OCI-LY3 (cell line): Measurements from ENCODE around the gene CFAP45.

Experiments used
- H2AFZ ChIP-seq: fragments of 200-600, 300-600 bp; shearing (Covaris generic); 2 replicates; pipeline ENCODE4 v1.6.0; 2014; ENCODE audit warnings: antibody characterized with exemption, low read depth, low read length
- H3K27ac ChIP-seq: fragments of 200-600, 300-600 bp; sonication (generic); 2 replicates; pipeline ENCODE4 v1.5.1; 2014; ENCODE audit warnings: mild to moderate bottlenecking, low read length, moderate library complexity, mixed read lengths
- H3K27me3 ChIP-seq: fragments of 200-600, 300-600 bp; sonication (generic); 2 replicates; pipeline ENCODE4 v1.6.1; 2014; ENCODE audit warnings: low read depth, low read length, mixed read lengths
- H3K36me3 ChIP-seq: fragments of 200-600, 300-600 bp; sonication (generic); replicated peaks from 2 replicates; pipeline ENCODE3; 2014; ENCODE audit warnings: low read depth, low read length, mixed read lengths
- H3K4me1 ChIP-seq: fragments of 300-600, 200-600 bp; sonication (generic); 2 replicates; pipeline ENCODE4 v1.6.1; 2014; ENCODE audit warnings: low read length, mixed read lengths
- H3K4me2 ChIP-seq: fragments of 200-600, 300-600 bp; sonication (generic); 2 replicates; pipeline ENCODE4 v1.6.1; 2014; ENCODE audit warnings: low read length, mixed read lengths
- H3K4me3 ChIP-seq: fragments of 300-600, 200-600 bp; sonication (generic); 2 replicates; pipeline ENCODE4 v1.5.1; 2014; ENCODE audit warnings: antibody characterized with exemption, mild to moderate bottlenecking, low read length, moderate library complexity
- H3K79me2 ChIP-seq: fragments of 300-600, 200-600 bp; shearing (Covaris generic); 2 replicates; pipeline ENCODE4 v1.6.1; 2014; ENCODE audit warnings: mild to moderate bottlenecking, low read length, mixed read lengths
- H3K9ac ChIP-seq: fragments of 300-600, 200-600 bp; shearing (Covaris generic); 2 replicates; pipeline ENCODE4 v1.6.0; 2014; ENCODE audit warnings: mild to moderate bottlenecking, low read length, moderate library complexity
- H3K9me3 ChIP-seq: fragments of 200-600, 300-600 bp; shearing (Covaris generic); 2 replicates; pipeline ENCODE4 v1.6.1; 2014; ENCODE audit warnings: low read length, mixed read lengths; ENCODE audit not compliant: insufficient read depth
- H4K20me1 ChIP-seq: fragments of 200-600, 300-600 bp; sonication (generic); 2 replicates; pipeline ENCODE4 v1.6.1; 2016; ENCODE audit warnings: low read length, mixed read lengths; ENCODE audit not compliant: insufficient read depth
- EZH2phosphoT487 ChIP-seq: fragments of 200-600 bp; shearing (Covaris generic); IDR thresholded peaks from 2 replicates; pipeline ENCODE4 v1.6.1; 2018; ENCODE audit warnings: antibody characterized with exemption, mixed run types, low read depth
- TF ChIP-seq, protein P1 (sequence below): fragments of 200-600, 300-600 bp; sonication (generic); IDR thresholded peaks from 2 replicates; pipeline ENCODE4 v1.5.1; 2014; ENCODE audit warnings: antibody characterized with exemption, low read length, low read depth

The CFAP45 gene

GRCh38 chr1:159900086-159900680, at the start of gene CFAP45:
CFAP45 (minus strand) TSS chr1:159900165; CDS start chr1:159900098, 67 bp downstream.
- Histone ChIP-seq H3K27me3 (peaks cover 11% of the 10 kb centered on the region; the same call in 1 of the 2 replicates), H2AFZ (no peak within 1 kb of the TSS), H3K9me3 (no peaks in the 10 kb centered on the region), H4K20me1 (no peaks in the 10 kb centered on the region), H3K27ac (no peak within 1 kb of the TSS), H3K9ac (no peak within 1 kb of the TSS), H3K4me2 (peak within 1 kb of the TSS; percentile 61), H3K4me3 (no peak within 1 kb of the TSS), H3K79me2 (no peaks in the 10 kb centered on the region), H3K36me3 (no peaks in the 10 kb centered on the region), H3K4me1 (peaks cover 19% of the 10 kb centered on the region)
- TF ChIP-seq, protein P1, sequence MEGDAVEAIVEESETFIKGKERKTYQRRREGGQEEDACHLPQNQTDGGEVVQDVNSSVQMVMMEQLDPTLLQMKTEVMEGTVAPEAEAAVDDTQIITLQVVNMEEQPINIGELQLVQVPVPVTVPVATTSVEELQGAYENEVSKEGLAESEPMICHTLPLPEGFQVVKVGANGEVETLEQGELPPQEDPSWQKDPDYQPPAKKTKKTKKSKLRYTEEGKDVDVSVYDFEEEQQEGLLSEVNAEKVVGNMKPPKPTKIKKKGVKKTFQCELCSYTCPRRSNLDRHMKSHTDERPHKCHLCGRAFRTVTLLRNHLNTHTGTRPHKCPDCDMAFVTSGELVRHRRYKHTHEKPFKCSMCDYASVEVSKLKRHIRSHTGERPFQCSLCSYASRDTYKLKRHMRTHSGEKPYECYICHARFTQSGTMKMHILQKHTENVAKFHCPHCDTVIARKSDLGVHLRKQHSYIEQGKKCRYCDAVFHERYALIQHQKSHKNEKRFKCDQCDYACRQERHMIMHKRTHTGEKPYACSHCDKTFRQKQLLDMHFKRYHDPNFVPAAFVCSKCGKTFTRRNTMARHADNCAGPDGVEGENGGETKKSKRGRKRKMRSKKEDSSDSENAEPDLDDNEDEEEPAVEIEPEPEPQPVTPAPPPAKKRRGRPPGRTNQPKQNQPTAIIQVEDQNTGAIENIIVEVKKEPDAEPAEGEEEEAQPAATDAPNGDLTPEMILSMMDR, result no peak
- no peak for TF ChIP-seq EZH2phosphoT487

DNA sequence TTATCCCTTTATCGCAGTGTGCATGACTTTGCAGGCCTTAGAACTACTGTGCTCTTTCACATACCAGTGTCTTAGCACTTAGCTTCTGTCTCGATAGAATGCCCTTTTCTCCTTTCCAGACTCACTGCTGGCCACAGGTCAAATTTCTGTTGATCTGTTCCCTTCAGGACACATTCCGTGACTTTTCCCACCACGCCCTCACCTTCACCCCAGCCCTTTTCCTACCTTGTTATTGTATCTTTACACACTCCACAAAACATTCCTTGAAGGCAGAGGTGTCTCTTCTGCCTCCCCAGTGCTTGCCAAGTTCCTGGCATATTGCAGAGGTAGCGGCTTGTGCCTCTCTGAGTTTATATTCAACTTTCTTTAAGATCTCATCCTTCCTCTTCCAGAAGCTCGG, 49.2 kb upstream of the CFAP45 start:
- Histone ChIP-seq H3K79me2 (no peaks in the 10 kb centered on the region), H4K20me1 (no peaks in the 10 kb centered on the region), H3K27me3 (peaks cover 21% of the 10 kb centered on the region; the same call in 1 of the 2 replicates), H3K4me2 (no peak overlapping the region), H3K9me3 (no peaks in the 10 kb centered on the region), H3K9ac (no peak overlapping the region), H3K4me3 (no peak overlapping the region), H2AFZ (no peak overlapping the region), H3K27ac (no peak overlapping the region), H3K4me1 (peaks cover 24% of the 10 kb centered on the region), H3K36me3 (no peaks in the 10 kb centered on the region)
- TF ChIP-seq EZH2phosphoT487, result no peak
- TF ChIP-seq, protein P1, result no peak

- H3K4me3 ChIP-seq, result no peak overlapping the region
- no peaks in the 10 kb centered on the region for H3K9me3 ChIP-seq
- no peaks in the 10 kb centered on the region for H3K79me2 ChIP-seq
- peaks cover 17% of the 10 kb centered on the region; the same call in 1 of the 2 replicates for H3K4me1 ChIP-seq
- H3K36me3 ChIP-seq, result no peaks in the 10 kb centered on the region
- peaks cover 18% of the 10 kb centered on the region; the same call in 1 of the 2 replicates for H3K27me3 ChIP-seq
- no peak overlapping the region for H2AFZ ChIP-seq
- H3K4me2 ChIP-seq, result no peak overlapping the region
- no peak overlapping the region for H3K9ac ChIP-seq
- no peaks in the 10 kb centered on the region for H4K20me1 ChIP-seq
- H3K27ac ChIP-seq, result no peak overlapping the region
- TF ChIP-seq, protein P1, result no peak
- no peak for TF ChIP-seq EZH2phosphoT487
Observed at GRCh38 chr1:159947942-159948341, 48.0 kb upstream of the CFAP45 start.

- peak overlapping the region; percentile 54 for H3K9ac ChIP-seq
- H3K4me3 ChIP-seq, result peak overlapping the region; percentile 76
Observed at GRCh38 chr1:159946242-159947187, 46.5 kb upstream of the CFAP45 start.

More at GRCh38 chr1:159946242-159947187, 46.5 kb upstream of the CFAP45 start:
- peak overlapping the region; percentile 58 for H2AFZ ChIP-seq
- TF ChIP-seq, protein P1, result no peak
- TF ChIP-seq EZH2phosphoT487, result no peak
- no peaks in the 10 kb centered on the region for H3K36me3 ChIP-seq
- H3K4me1 ChIP-seq, result peaks cover 17% of the 10 kb centered on the region; the same call in 1 of the 2 replicates
- H4K20me1 ChIP-seq, result no peaks in the 10 kb centered on the region
- H3K4me2 ChIP-seq, result peak overlapping the region; percentile 74
- H3K27ac ChIP-seq, result no peak overlapping the region
- peaks cover 7% of the 10 kb centered on the region; the same call in 1 of the 2 replicates for H3K27me3 ChIP-seq
- H3K79me2 ChIP-seq, result no peaks in the 10 kb centered on the region
- H3K9me3 ChIP-seq, result no peaks in the 10 kb centered on the region
